PC-3 (cell line): ENCODE results near the gene PARP11. TPM values are rescaled to one million over a fixed set of nuclear protein-coding genes. Genes with fewer than 3 reads are reported as not detected.
"Not testable (repeated sequence)": the region's sequence is repeated elsewhere in the genome, so short reads cannot be mapped to it uniquely, and the experiment has no call there.

Source experiments
- ATAC-seq: fragments of 200-7000 bp; cut with Tn5 transposase; 2 replicates; pipeline ENCODE4 v1.9.1; 2020; ENCODE audit warnings: mild to moderate bottlenecking, moderate library complexity
- BruUV-seq: library from RNA; stranded (reverse); fragments of 400-500 nt; replicated peaks from 2 replicates; lab custom pipeline; 2021; lab: Mats Ljungman, UMichigan
- CTCF ChIA-PET: fragments of 300-600 bp; sonication (Branson Sonifier 250); formaldehyde crosslinking; loops from one replicate; lab custom pipeline; 2022; ENCODE audit warnings: antibody characterized with exemption; lab: Charles Lee
- POLR2A ChIA-PET: fragments of 300-600 bp; sonication (Branson Sonifier 250); formaldehyde crosslinking; loops from one replicate; lab custom pipeline; 2022; ENCODE audit warnings: antibody characterized with exemption; ENCODE audit not compliant: unreplicated experiment; lab: Charles Lee
- DNase-seq: peaks from one replicate; pipeline ENCODE4 v3.0.0-alpha.2; 2015
- H2AFZ ChIP-seq: fragments of 300-600 bp; sonication (generic); 2 replicates; pipeline ENCODE4 v1.6.0; 2016; ENCODE audit warnings: antibody characterized with exemption, low read length
- H3F3A ChIP-seq: fragments of 300-600 bp; sonication (generic); one replicate; pipeline ENCODE4 v1.6.0; 2017; ENCODE audit warnings: antibody characterized with exemption, low read length, control low read depth, mild to moderate bottlenecking; ENCODE audit not compliant: unreplicated experiment
- H3K27ac ChIP-seq: fragments of 300-600 bp; sonication (generic); 2 replicates; pipeline ENCODE4 v1.5.1; 2016; ENCODE audit warnings: mild to moderate bottlenecking, low read length
- H3K27me3 ChIP-seq: fragments of 300-600 bp; sonication (generic); 2 replicates; pipeline ENCODE4 v1.6.1; 2016; ENCODE audit warnings: low read length, mixed read lengths
- H3K36me3 ChIP-seq: fragments of 300-600 bp; sonication (generic); 2 replicates; pipeline ENCODE4 v1.6.1; 2016; ENCODE audit warnings: low read depth, mixed run types, low read length, mixed read lengths
- H3K4me1 ChIP-seq: fragments of 300-600 bp; sonication (generic); 2 replicates; pipeline ENCODE4 v1.5.1; 2016; ENCODE audit warnings: low read length; ENCODE audit not compliant: insufficient read depth
- H3K4me2 ChIP-seq: fragments of 300-600 bp; sonication (generic); 2 replicates; pipeline ENCODE4 v1.6.0; 2016; ENCODE audit warnings: low read length
- H3K4me3 ChIP-seq: fragments of 300-600 bp; sonication (generic); 2 replicates; pipeline ENCODE4 v1.5.1; 2016; ENCODE audit warnings: mild to moderate bottlenecking, low read length, mixed read lengths
- H3K79me2 ChIP-seq: fragments of 300-600 bp; sonication (generic); 2 replicates; pipeline ENCODE4 v1.6.1; 2017; ENCODE audit warnings: low read length, mixed read lengths
- H3K9ac ChIP-seq: fragments of 300-600 bp; sonication (generic); 2 replicates; pipeline ENCODE4 v1.6.0; 2016; ENCODE audit warnings: mild to moderate bottlenecking, low read length
- H3K9me2 ChIP-seq: fragments of 300-600 bp; sonication (generic); replicated peaks from 2 replicates; pipeline ENCODE4 v1.6.1; 2016; ENCODE audit warnings: mixed run types, low read length, mixed read lengths
- H3K9me3 ChIP-seq: fragments of 300-600 bp; sonication (generic); 2 replicates; pipeline ENCODE4 v1.6.1; 2016; ENCODE audit warnings: low read length, mixed read lengths
- H4K20me1 ChIP-seq: fragments of 300-600 bp; sonication (generic); 2 replicates; pipeline ENCODE4 v1.6.1; 2016; ENCODE audit warnings: low read length, mixed read lengths
- EZH2 ChIP-seq: fragments of 300-600 bp; sonication (generic); IDR thresholded peaks from one replicate; pipeline ENCODE4 v1.6.1; 2017; ENCODE audit warnings: antibody characterized with exemption, mild to moderate bottlenecking, low read length; ENCODE audit not compliant: unreplicated experiment
- intact Hi-C: fragments of 100-400 bp; cut with micrococcal nuclease; formaldehyde crosslinking; loops from 2 replicates; pipeline ENCODE4 v1.9.0; 2023
- total RNA-seq: library from RNA; depleted of rRNA; stranded (reverse); fragments of >200 nt; gene quantifications from 2 replicates; pipeline ENCODE4 v1.2.3, GENCODE V29; 2014

PARP11 gene
- total RNA-seq, 1 experiment from 2014 or later: 2.2 TPM

DNA sequence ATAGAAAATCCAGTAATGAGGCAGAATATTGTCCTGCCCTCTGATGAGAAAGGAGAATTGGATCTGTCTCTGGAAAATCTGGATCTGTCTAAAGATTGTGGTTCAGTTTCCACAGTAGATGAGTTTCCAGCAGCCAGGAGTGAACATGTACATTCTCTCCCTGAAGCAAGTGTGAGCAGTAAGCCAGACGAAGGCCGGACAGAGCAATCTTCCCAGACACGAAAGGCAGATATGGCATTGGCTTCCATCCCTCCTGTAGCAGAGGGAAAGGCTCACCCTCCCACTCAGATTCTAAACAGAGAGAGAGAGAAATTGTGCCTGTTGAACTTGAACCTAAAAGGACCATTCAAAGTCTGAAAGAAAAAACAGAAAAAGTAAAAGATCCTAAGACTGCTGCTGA, 31.4 kb downstream of the PARP11 start:
- ChIA-PET POLR2A (no interaction called here), CTCF (no interaction called here)
- no peak for TF ChIP-seq EZH2

DNA sequence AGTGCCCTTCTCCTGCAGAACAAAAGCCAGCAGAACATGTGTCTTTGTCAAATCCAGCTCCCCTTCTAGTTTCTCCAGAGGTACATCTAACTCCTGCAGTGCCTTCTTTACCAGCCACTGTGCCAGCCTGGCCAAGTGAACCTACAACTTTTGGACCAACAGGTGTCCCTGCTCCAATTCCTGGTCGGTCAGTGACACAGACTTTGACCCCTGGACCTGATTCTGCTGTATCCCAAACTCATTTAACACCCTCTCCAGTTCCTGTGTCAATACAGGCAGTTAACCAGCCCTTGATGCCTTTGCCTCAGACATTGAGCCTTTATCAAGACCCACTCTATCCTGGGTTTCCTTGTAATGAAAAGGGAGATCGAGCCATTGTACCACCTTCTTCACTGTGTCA, 32.4 kb downstream of the PARP11 start:
- H2AFZ ChIP-seq, H3K9ac ChIP-seq, CTCF ChIA-PET, H3F3A ChIP-seq, H3K4me1 ChIP-seq, H4K20me1 ChIP-seq, H3K9me2 ChIP-seq, POLR2A ChIA-PET, H3K27me3 ChIP-seq, H3K79me2 ChIP-seq, BruUV-seq, H3K9me3 ChIP-seq, DNase-seq, H3K36me3 ChIP-seq, ATAC-seq, intact Hi-C loops, H3K4me2 ChIP-seq, H3K27ac ChIP-seq, H3K4me3 ChIP-seq: not testable (repeated sequence)

More for the DNA sequence above, 31.4 kb downstream of the PARP11 start:
- Histone ChIP-seq H3K4me2 (no peak overlapping the region), H2AFZ (no peak overlapping the region), H3K36me3 (no peaks in the 10 kb centered on the region), H3K9me2 (no peaks in the 10 kb centered on the region), H3K27me3 (no peaks in the 10 kb centered on the region), H3F3A (no peaks in the 10 kb centered on the region), H3K4me3 (no peak overlapping the region), H3K9me3 (no peaks in the 10 kb centered on the region), H3K27ac (no peak overlapping the region), H3K4me1 (no peaks in the 10 kb centered on the region; the same call in 1 of the 2 replicates), H3K9ac (no peak overlapping the region), H4K20me1 (no peaks in the 10 kb centered on the region), H3K79me2 (no peaks in the 10 kb centered on the region)
- ATAC-seq: no peak
- BruUV-seq: no TSS peak
- DNase-seq: no peak
- intact Hi-C loops: no loop called here

DNA sequence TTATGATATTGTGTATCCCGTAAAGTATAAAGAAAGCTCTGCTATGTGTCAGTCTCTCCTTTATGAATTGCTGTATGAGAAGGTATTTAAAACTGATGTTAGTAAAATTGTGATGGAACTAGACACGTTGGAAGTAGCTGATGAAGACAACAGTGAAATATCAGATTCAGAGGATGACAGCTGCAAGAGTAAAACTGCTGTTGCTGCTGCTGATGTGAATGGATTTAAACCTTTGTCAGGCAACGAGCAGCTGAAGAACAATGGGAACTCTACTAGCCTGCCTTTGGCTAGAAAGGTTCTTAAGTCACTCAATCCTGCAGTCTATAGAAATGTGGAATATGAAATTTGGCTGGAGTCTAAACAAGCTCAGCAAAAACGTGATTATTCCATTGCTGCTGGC, 33.5 kb downstream of the PARP11 start:
- H3K4me3 ChIP-seq, H3K4me1 ChIP-seq, H3K79me2 ChIP-seq, H3K9ac ChIP-seq, BruUV-seq, H3K27me3 ChIP-seq, DNase-seq, H3F3A ChIP-seq, ATAC-seq, H3K9me2 ChIP-seq, H3K4me2 ChIP-seq, CTCF ChIA-PET, POLR2A ChIA-PET, intact Hi-C loops, H3K27ac ChIP-seq, H4K20me1 ChIP-seq, H2AFZ ChIP-seq, H3K36me3 ChIP-seq, H3K9me3 ChIP-seq: not testable (repeated sequence)

DNA sequence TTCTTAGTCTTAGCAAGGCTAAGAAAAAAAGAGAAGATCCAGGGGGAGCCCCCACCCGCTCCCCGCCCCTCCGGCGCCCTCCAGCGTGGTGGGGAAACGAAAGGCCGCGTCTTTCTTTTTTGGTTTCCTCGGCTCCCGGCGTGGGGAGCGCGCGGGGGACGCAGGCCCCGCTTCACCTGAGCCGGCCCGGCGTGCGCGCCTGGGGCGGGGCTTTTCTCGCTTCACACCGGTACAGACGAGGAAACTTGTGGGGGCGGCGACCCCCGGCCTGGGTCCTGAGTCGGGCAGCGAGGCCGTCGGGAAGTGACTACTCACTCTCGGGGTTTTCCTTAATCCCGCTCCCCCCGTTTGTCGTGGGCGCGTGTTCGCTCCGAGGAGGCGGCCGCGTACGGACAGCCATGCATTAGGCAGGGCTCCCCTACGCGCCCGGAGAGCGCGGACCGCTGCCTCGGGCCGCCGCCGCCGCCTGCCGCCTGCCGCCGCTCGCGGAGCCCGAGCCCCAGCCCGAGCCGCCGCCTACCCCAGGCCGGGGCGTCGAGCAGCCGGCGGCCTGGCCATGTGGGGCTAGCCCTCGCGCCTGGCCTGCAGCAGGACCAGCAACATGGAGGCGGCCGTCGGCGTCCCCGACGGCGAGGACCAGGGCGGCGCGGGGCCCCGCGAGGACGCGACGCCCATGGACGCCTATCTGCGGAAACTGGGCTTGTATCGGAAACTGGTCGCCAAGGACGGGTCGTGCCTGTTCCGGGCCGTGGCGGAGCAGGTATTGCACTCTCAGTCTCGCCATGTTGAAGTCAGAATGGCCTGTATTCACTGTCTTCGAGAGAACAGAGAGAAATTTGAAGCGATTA, 34.3 kb downstream of the PARP11 start:
- intact Hi-C loops: not testable (repeated sequence)

More for the DNA sequence above, 34.3 kb downstream of the PARP11 start:
- ATAC-seq, H3K9ac ChIP-seq, CTCF ChIA-PET, H3K27me3 ChIP-seq, H3K36me3 ChIP-seq, H3K27ac ChIP-seq, POLR2A ChIA-PET, H3K4me1 ChIP-seq, BruUV-seq, H3F3A ChIP-seq, H3K9me3 ChIP-seq, H2AFZ ChIP-seq, H3K9me2 ChIP-seq, H3K4me2 ChIP-seq, H4K20me1 ChIP-seq, H3K4me3 ChIP-seq, H3K79me2 ChIP-seq, DNase-seq: not testable (repeated sequence)
